H4 (cell line): Measurements from ENCODE around the gene LRP11. TPM values are rescaled to one million over a fixed set of nuclear protein-coding genes. Genes with fewer than 3 reads are reported as not detected.
"Not testable (repeated sequence)": the region's sequence is repeated elsewhere in the genome, so short reads cannot be mapped to it uniquely, and the experiment has no call there.

Source experiments
- DNase-seq: peaks from one replicate; pipeline ENCODE4 v3.0.0-alpha.2; 2015; ENCODE audit warnings: low spot score
- total RNA-seq: library from RNA; depleted of rRNA; stranded (reverse); fragments of >200 nt; shearing (Covaris generic); gene quantifications from 2 replicates; pipeline ENCODE4 v1.2.3, GENCODE V29; 2014

LRP11 gene
- total RNA-seq, 1 experiment from 2014 or later, result 37.0 TPM

DNA sequence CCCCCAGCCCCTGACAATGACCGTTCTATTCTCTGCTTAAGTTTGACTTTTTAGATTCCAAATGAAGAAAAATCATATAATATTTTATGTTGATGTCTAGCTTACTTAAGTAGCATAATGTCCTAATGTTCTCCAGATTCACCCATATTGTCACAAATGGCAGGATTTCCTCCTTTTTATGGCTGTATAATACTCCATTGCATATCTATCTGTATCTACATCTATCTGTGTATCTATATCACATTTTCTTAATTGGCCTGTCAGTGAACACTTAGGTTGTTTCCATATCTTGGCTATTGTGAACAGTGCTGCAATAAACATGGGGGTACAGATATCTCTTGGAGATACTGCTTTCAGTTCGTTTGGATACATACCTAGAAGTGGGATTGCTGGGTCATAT lies 7.0 kb upstream of the LRP11 start:
- no peak for DNase-seq

GRCh38 chr6:149869275-149869892 lies 5.2 kb upstream of the LRP11 start:
- DNase-seq, result no peak

GRCh38 chr6:149867876-149868640 lies 3.9 kb upstream of the LRP11 start:
- no peak for DNase-seq

GRCh38 chr6:149864578-149865535 lies 698 bp upstream of the LRP11 start:
- peak; percentile 53 for DNase-seq

DNA sequence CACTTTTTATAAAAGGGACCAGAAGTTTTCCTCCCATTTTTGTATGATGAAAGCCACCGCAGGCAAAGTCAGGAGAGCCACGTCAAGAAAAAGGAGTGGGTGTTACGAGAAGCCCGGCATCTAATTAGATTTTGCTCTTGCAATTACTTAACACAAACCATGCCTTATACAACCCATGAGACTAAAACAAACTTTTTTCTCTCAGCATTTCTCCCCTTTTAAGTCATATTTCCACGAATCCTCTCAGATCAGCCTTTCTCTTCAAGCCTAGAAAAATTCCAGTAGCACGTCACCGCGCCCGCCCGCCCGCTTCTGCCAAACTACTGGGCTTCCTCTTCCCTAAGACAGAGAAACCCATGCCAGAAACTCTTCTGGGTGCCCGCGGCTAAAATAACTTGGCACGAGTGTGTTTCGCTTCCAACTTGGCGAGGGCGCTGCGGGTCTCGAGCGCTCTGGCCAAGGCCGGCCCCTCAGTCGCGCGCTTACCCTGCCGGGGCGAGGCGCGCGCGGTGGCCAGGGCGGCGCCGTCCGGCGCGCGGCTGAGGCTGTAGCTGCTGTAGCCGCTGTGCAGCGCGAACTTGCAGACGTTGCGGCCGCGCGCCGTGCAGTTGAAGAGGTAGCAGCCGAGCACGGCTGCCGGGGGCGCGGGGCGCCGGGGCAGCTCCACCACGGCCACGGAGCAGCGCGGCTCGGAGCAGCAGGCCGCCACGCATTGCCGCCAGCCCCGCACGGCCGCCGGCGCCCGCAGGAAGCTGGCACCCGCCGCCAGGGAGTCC lies 1.0 kb downstream of the LRP11 start:
- peak; percentile 41 for DNase-seq

GRCh38 chr6:149862424-149862738 lies 1.8 kb downstream of the LRP11 start:
- DNase-seq, result not testable (repeated sequence)

DNA sequence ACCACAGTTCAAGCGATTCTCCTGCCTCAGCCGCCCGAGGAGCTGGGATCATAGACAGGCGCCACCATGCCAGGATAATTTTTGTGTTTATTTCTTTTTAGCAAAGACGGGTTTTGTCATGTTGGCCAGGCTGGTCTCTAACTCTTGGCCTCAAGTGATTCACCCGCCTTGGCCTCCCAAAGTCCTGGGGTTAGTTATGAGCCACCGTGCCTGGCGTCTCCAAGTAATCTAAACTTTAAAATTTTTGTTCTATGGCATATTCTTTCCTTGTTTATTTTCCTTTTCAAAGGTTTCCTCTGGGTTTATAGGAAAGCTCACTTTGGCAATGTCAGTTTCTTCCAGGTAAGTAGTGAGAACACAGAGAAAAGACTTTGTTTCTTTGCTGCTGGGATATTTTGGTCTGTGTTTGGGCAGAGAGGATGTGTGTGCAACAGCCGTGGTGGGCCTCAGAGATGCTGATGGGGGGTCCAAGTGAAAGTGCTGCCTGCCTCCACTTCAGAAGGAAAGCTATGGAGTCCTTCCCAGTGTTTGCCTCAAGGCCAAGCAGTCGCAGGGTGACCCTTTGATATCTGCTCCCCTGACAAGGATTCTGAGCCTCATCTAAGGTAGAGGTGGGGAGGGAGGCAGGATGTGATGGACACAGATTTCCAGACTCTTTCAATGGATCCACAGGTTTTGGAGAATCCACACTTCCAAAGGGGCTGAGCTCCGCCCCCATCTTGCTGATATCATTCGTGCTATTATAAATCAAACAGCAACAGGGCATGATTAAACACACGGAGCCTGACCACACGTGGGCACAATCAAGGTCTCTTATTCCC lies 2.3 kb downstream of the LRP11 start:
- no peak for DNase-seq

DNA sequence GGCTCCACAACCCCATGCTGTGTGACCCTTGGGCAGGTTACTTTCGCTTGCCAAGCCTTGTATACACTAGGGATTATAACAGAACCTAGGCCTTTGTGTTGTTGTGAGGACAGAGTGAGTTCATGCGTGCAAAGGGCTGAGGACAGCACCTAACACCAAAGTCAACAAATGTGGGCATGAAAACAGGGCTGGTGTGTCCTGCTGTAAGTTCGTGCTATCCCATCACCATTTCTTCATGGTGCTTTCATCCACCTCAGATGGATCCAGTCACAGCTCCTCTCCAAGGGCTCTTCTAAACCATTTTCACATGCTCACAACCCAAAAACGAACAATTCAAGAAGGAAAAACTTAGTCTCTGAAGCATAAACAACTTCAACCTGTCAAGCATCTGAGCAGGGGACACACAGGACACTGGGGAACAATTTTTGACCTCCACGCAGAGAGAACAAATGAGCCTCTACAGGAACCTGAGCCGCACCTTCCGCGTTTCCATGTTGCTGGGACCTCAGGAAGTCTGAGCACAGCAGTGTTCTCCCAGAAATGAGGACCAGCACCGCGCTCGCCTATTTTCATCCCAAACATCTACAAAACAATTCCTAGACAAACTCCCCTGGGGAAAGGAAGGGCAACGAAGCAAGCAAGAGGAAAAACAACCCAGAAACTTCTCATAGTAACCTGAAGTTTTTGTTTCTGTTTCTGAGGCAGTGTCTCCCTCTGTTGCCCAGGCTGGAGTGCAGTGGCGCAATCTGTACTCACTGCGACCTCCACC lies 3.1 kb downstream of the LRP11 start:
- peak; percentile 36 for DNase-seq

GRCh38 chr6:149860513-149860833 lies 3.7 kb downstream of the LRP11 start:
- no peak for DNase-seq

- no peak for DNase-seq
Measured at GRCh38 chr6:149859938-149860337, 4.2 kb downstream of the LRP11 start.

- peak; percentile 34 for DNase-seq
Measured at GRCh38 chr6:149859368-149859767, 4.8 kb downstream of the LRP11 start.

GRCh38 chr6:149857541-149857940 lies 6.6 kb downstream of the LRP11 start:
- no peak for DNase-seq

- DNase-seq, result no peak
Measured at GRCh38 chr6:149856256-149856994, 7.7 kb downstream of the LRP11 start.

DNA sequence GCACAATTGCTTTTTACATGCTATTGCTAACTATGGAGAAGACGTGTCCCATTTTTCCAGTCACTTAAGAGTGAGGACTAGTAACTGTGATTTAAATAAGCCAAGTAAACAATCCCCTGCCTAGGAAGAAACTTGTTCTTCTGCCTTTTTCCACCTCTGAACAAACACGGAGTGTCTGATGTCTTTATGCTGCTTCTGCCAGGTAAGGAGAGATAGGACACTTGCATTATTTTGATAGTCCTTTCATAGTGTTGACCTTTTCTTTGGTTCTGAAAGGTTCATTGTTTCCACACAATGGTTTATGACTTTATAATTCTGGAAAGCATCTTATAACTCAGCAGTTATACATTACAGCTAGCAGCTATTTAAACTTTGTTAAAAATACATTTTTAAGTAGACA lies 8.4 kb downstream of the LRP11 start:
- no peak for DNase-seq

DNA sequence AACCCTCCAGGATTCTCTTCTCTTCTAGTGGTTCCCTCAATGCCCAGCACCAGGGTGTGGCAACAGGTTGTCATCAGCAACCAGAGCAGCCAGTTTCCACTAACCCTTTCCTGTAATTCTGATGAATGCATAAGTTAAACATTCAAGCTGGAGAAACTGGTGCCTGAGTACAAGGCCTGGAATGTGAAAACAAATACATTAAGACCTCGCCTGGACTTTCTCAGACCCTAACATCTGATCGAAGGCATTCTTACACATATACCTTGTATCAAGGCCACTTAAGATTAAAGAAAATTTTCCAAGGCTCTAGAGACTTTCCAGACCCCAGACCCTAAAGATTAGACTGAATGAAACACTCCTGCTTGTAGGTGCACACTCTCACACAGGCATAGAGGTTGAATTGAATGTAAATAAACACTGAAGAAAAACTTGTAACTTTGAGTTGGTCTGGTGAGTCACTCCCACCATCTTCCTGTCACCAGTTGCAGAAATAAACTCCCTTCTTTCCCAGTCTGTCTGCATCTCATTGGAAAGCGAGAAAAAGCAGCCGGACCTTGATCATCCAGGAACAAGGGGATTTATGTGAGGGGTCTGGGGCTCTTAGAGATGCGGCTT lies 9.0 kb downstream of the LRP11 start:
- DNase-seq, result peak; percentile 75

DNA sequence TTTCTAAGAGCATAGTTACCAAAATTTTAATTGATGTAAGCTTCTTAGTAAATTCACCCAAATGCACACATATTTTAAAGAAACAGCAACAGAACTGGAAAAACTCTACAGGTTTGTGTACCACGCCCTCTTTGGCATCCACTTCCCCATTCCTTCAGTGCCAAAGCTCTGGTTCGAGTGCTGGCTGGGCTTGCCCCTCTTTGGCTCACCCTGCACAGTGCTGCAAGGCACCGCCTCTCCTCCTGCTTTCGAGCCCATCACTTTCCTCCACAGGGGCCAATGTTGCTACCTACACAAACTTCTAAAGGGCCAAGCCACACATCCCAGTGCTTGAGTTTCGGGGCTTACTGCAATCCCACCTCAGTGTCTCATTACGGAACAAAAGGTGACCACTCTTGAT lies 9.6 kb downstream of the LRP11 start:
- peak; percentile 21 for DNase-seq

- DNase-seq, result not testable (repeated sequence)
Measured at GRCh38 chr6:149854017-149854416, 10.1 kb downstream of the LRP11 start.

- no peak for DNase-seq
Measured at GRCh38 chr6:149852881-149853280, 11.3 kb downstream of the LRP11 start.

- DNase-seq, result peak; percentile 86
Measured at GRCh38 chr6:149852180-149852579, 12.0 kb downstream of the LRP11 start.
